ENCODE results near the gene LGALS12.

GRCh38 chr11:63553759-63554158 lies 47.9 kb downstream of the LGALS12 start:
- TF ChIP-seq ISL1 (CRISPR knock-in tag; IDR thresholded peaks at IDR 0.05) (no peak), POU6F1 (CRISPR knock-in tag; IDR thresholded peaks at IDR 0.05; ENCODE audit: borderline replicate concordance, low read depth) (no peak), ZFP3 (CRISPR knock-in tag; IDR thresholded peaks at IDR 0.05) (no peak), ARNTL (CRISPR knock-in tag; IDR thresholded peaks at IDR 0.05; ENCODE audit: borderline replicate concordance, low read depth) (no peak), ZC3H10 (CRISPR knock-in tag; IDR thresholded peaks at IDR 0.05) (no peak), TCF4 (CRISPR knock-in tag; IDR thresholded peaks at IDR 0.05; ENCODE audit: borderline replicate concordance) (no peak), PATZ1 (CRISPR knock-in tag; IDR thresholded peaks at IDR 0.05; ENCODE audit: borderline replicate concordance) (no peak), RARB (CRISPR knock-in tag; IDR thresholded peaks at IDR 0.05) (no peak), ZNF70 (CRISPR knock-in tag; IDR thresholded peaks at IDR 0.05) (no peak), CSRNP3 (CRISPR knock-in tag; IDR thresholded peaks at IDR 0.05) (no peak), ZFP30 (CRISPR knock-in tag; IDR thresholded peaks at IDR 0.05) (no peak), GLIS3 (CRISPR knock-in tag; IDR thresholded peaks at IDR 0.05) (no peak)

Data from SK-N-SH treated with all-trans-retinoic acid at 6 μM for 48 hours (cell line).